ENCODE results near the gene EFNA4. TPM values are rescaled to one million over a fixed set of nuclear protein-coding genes. Genes with fewer than 3 reads are reported as not detected.

The EFNA4 gene
- total RNA-seq, 2 donors from 2014 or later, result 15.9 to 17.9 TPM

- Histone ChIP-seq H3K36me3 (ENCODE audit: control insufficient read depth, insufficient read depth, low read length) (no peaks in the 10 kb centered on the region), H3K9ac (ENCODE audit: extremely low read depth, low read length, poor library complexity, severe bottlenecking) (no peak overlapping the region), H3K4me1 (ENCODE audit: control insufficient read depth, insufficient read depth, low read length) (peaks cover 2% of the 10 kb centered on the region), H3K9me3 (ENCODE audit: control insufficient read depth, low read length) (no peaks in the 10 kb centered on the region), H3K27me3 (ENCODE audit: control insufficient read depth, insufficient read depth, low read length, poor library complexity, severe bottlenecking) (peaks cover 25% of the 10 kb centered on the region), H3K4me3 (ENCODE audit: low read length) (no peak overlapping the region), H3K27ac (ENCODE audit: low read depth, low read length) (no peak overlapping the region)
- WGBS, 2 experiments (ENCODE audit: insufficient coverage in 1 of 2, insufficient read length in 1 of 2), result 88 to 96% methylated on average over 5 to 6 of the region's 6 CpGs
- H3K27ac Mint-ChIP-seq, result no peak overlapping the region
- no peak for TF ChIP-seq CTCF (conservative IDR thresholded peaks at IDR 0.05)
- no peak overlapping the region for H3K4me3 Mint-ChIP-seq
- no peak for DNase-seq
- H3K27me3 Mint-ChIP-seq (ENCODE audit: insufficient read depth), result peaks cover 51% of the 10 kb centered on the region
- no peaks in the 10 kb centered on the region for H3K9me3 Mint-ChIP-seq
- H3K4me1 Mint-ChIP-seq, result peaks cover 3% of the 10 kb centered on the region
- H3K36me3 Mint-ChIP-seq (ENCODE audit: low read depth), result no peaks in the 10 kb centered on the region
Measured at GRCh38 chr1:155092131-155092530, 28.6 kb downstream of the EFNA4 start.

GRCh38 chr1:155092641-155093040 lies 29.1 kb downstream of the EFNA4 start:
- TF ChIP-seq CTCF (conservative IDR thresholded peaks at IDR 0.05), result no peak
- Mint-ChIP-seq H3K27me3 (ENCODE audit: insufficient read depth) (peaks cover 47% of the 10 kb centered on the region), H3K36me3 (ENCODE audit: low read depth) (no peaks in the 10 kb centered on the region), H3K4me1 (peaks cover 3% of the 10 kb centered on the region), H3K27ac (no peak overlapping the region), H3K4me3 (no peak overlapping the region), H3K9me3 (no peaks in the 10 kb centered on the region)
- H3K9ac ChIP-seq (ENCODE audit: extremely low read depth, low read length, poor library complexity, severe bottlenecking), result no peak overlapping the region
- H3K36me3 ChIP-seq (ENCODE audit: control insufficient read depth, insufficient read depth, low read length), result no peaks in the 10 kb centered on the region
- peaks cover 25% of the 10 kb centered on the region for H3K27me3 ChIP-seq (ENCODE audit: control insufficient read depth, insufficient read depth, low read length, poor library complexity, severe bottlenecking)
- H3K4me1 ChIP-seq (ENCODE audit: control insufficient read depth, insufficient read depth, low read length), result peaks cover 2% of the 10 kb centered on the region
- no peaks in the 10 kb centered on the region for H3K9me3 ChIP-seq (ENCODE audit: control insufficient read depth, low read length)
- 92 to 100% methylated on average over 4 to 12 of the region's 12 CpGs for WGBS, 2 experiments (ENCODE audit: insufficient coverage in 1 of 2, insufficient read length in 1 of 2)
- DNase-seq, result no peak
- no peak overlapping the region for H3K27ac ChIP-seq (ENCODE audit: low read depth, low read length)
- no peak overlapping the region for H3K4me3 ChIP-seq (ENCODE audit: low read length)

- Mint-ChIP-seq H3K4me1 (peaks cover 3% of the 10 kb centered on the region), H3K9me3 (peaks cover 1% of the 10 kb centered on the region), H3K36me3 (ENCODE audit: low read depth) (no peaks in the 10 kb centered on the region), H3K27me3 (ENCODE audit: insufficient read depth) (peaks cover 45% of the 10 kb centered on the region), H3K27ac (no peak overlapping the region), H3K4me3 (no peak overlapping the region)
- no peaks in the 10 kb centered on the region for H3K9me3 ChIP-seq (ENCODE audit: control insufficient read depth, low read length)
- H3K36me3 ChIP-seq (ENCODE audit: control insufficient read depth, insufficient read depth, low read length), result no peaks in the 10 kb centered on the region
- TF ChIP-seq CTCF (conservative IDR thresholded peaks at IDR 0.05), result peak; percentile 70
- H3K4me3 ChIP-seq (ENCODE audit: low read length), result no peak overlapping the region
- H3K4me1 ChIP-seq (ENCODE audit: control insufficient read depth, insufficient read depth, low read length), result peaks cover 2% of the 10 kb centered on the region
- no peak overlapping the region for H3K27ac ChIP-seq (ENCODE audit: low read depth, low read length)
- peak; percentile 70 for DNase-seq
- H3K27me3 ChIP-seq (ENCODE audit: control insufficient read depth, insufficient read depth, low read length, poor library complexity, severe bottlenecking), result peaks cover 25% of the 10 kb centered on the region
- no peak overlapping the region for H3K9ac ChIP-seq (ENCODE audit: extremely low read depth, low read length, poor library complexity, severe bottlenecking)
- 63 to 64% methylated on average over 6 to 13 of the region's 13 CpGs for WGBS, 2 experiments (ENCODE audit: insufficient coverage in 1 of 2, insufficient read length in 1 of 2)
Measured at GRCh38 chr1:155093911-155094621, 30.5 kb downstream of the EFNA4 start.
